ENCODE data around the gene ZNF219. TPM values are rescaled to one million over a fixed set of nuclear protein-coding genes. Genes with fewer than 3 reads are reported as not detected.

The ZNF219 gene
- total and polyA plus RNA-seq, 5 donors from 2014 or later = 1.1 to 5.0 (median 1.4) TPM

DNA sequence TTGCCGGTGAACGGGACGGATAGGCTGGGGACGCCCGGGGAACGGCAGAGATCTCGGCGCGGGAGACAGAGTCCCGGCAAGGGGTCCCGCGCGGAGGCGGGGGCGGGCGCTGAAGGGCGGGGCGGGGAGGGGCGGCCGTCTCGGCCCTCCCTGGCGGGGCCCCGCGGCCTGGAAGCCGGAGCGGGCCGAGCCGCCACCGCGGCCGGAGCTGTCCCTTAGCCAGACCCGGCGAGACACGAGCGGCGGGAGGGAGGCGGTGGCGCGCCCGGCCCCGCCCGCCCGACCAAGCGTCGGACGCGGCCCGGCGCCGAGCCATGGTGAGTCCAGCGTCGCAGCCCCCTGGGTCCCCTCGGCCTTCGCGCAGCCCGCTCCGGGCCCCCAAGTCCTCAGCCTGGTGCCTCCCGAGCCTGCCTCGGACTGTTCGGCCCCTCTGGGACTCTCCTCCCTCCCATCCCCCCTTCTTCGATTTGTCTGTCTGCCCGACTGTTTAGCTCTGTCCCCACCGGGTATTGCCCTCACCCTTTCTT lies 28.3 kb downstream of the ZNF219 start, which contains the start of gene ARHGEF40:
TSS of gene ARHGEF40 (plus strand) at position 222 of the 527 bp plus-strand sequence. CDS start at position 315, 93 bp downstream.
- Histone ChIP-seq H3K4me1 (ENCODE audit: control insufficient read depth, insufficient read depth, low read length, poor library complexity, severe bottlenecking) (peaks cover 34% of the 10 kb centered on the region), H3K27ac (ENCODE audit: insufficient read depth, low read length, poor library complexity, severe bottlenecking) (no peak within 1 kb of the TSS), H3K4me3 (ENCODE audit: low read depth, low read length) (peak within 1 kb of the TSS; percentile 19), H3K27me3 (ENCODE audit: control insufficient read depth, insufficient read depth, low read length) (peaks cover 41% of the 10 kb centered on the region), H3K9me3 (ENCODE audit: control insufficient read depth in 2 of 2, low read length in 2 of 2) (no peaks in the 10 kb centered on the region), H3K36me3 (ENCODE audit: control insufficient read depth, insufficient read depth, low read length) (no peaks in the 10 kb centered on the region)
- Mint-ChIP-seq H3K27ac (peak within 1 kb of the TSS in 2 of 3 donors; percentile 47 to 55), H3K4me3 (peak within 1 kb of the TSS; percentile 84 to 91 (median 86)), H3K36me3 (peaks cover 4% of the 10 kb centered on the region), H3K27me3 (peaks cover 81% of the 10 kb centered on the region), H3K4me1 (peaks cover 0 to 37% (median 20%) of the 10 kb centered on the region in 4 donors), H3K9me3 (peaks cover 0 to 3% (median 0%) of the 10 kb centered on the region in 7 donors)
- DNase-seq (peak in 1 of 3 donors; percentile 29), ATAC-seq (ENCODE audit: low read depth in 2 of 2) (no peak)

GRCh38 chr14:21069388-21070082 lies 28.9 kb downstream of the ZNF219 start:
- H3K4me1 Mint-ChIP-seq = peaks cover 0 to 37% (median 20%) of the 10 kb centered on the region in 4 donors
- H3K9me3 ChIP-seq (ENCODE audit: control insufficient read depth in 2 of 2, low read length in 2 of 2) = no peaks in the 10 kb centered on the region
- no peaks in the 10 kb centered on the region for H3K36me3 ChIP-seq (ENCODE audit: control insufficient read depth, insufficient read depth, low read length)
- H3K27me3 ChIP-seq (ENCODE audit: control insufficient read depth, insufficient read depth, low read length) = peaks cover 42% of the 10 kb centered on the region
- peaks cover 0 to 3% (median 0%) of the 10 kb centered on the region in 7 donors for H3K9me3 Mint-ChIP-seq
- no peak overlapping the region for H3K4me3 ChIP-seq (ENCODE audit: low read depth, low read length)
- H3K27ac ChIP-seq (ENCODE audit: insufficient read depth, low read length, poor library complexity, severe bottlenecking) = no peak overlapping the region
- peaks cover 4% of the 10 kb centered on the region for H3K36me3 Mint-ChIP-seq
- peak overlapping the region; percentile 81 to 91 (median 84) for H3K4me3 Mint-ChIP-seq
- peaks cover 34% of the 10 kb centered on the region for H3K4me1 ChIP-seq (ENCODE audit: control insufficient read depth, insufficient read depth, low read length, poor library complexity, severe bottlenecking)
- H3K27ac Mint-ChIP-seq = peak overlapping the region in 2 of 3 donors; percentile 47 to 55
- ATAC-seq (ENCODE audit: low read depth in 2 of 2) = no peak
- H3K27me3 Mint-ChIP-seq = peaks cover 82% of the 10 kb centered on the region
- no peak for DNase-seq

DNA sequence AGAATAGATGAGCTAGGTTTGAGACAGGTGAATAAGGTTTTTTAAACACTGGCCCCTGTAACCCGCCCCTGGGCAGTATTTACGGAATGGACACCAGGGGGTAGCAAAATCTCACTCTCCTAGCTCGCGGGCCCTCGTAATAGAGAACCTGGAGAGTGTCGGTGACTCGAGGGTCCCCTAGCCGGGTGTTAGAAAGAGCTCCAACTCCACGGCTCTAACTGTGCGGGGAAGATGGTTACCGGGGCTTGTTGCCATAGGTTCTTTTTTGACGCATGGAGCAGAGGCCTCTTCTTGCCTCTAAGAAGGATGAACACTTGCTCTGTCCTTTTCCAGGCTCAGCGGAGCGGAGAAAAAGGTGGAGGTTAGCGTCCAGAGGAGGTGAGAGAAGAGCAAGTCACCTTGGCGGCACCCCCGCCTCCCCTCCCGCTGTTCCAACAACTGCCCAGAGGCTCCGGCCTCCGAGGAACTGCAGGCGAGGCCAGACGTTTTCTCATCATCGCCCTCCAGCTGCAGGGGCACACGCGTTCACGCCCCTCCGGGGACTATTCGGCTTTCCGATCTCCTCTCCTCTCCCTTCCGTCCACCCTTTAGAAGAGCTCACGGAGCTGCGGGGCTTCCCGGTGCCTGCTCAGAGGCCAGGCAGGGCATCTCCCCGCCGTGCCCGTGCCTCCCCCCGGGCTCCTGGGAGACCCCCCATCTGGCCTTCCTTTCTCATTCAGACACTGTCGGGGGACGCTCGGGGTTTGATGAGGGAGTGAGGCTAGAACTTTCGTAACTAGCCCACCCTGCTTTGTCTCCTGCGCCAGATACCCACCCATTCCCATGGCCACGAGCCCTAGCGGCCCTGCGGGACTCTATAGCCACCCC lies 29.7 kb downstream of the ZNF219 start:
- H3K4me3 Mint-ChIP-seq = peak overlapping the region; percentile 81 to 91 (median 84)

GRCh38 chr14:21066882-21067502 lies 31.5 kb downstream of the ZNF219 start:
- peaks cover 0 to 36% (median 19%) of the 10 kb centered on the region in 4 donors for H3K4me1 Mint-ChIP-seq
- no peak overlapping the region for H3K4me3 Mint-ChIP-seq
- Histone ChIP-seq H3K9me3 (ENCODE audit: control insufficient read depth in 2 of 2, low read length in 2 of 2) (no peaks in the 10 kb centered on the region), H3K4me1 (ENCODE audit: control insufficient read depth, insufficient read depth, low read length, poor library complexity, severe bottlenecking) (peaks cover 34% of the 10 kb centered on the region), H3K4me3 (ENCODE audit: low read depth, low read length) (no peak overlapping the region), H3K36me3 (ENCODE audit: control insufficient read depth, insufficient read depth, low read length) (no peaks in the 10 kb centered on the region), H3K27ac (ENCODE audit: insufficient read depth, low read length, poor library complexity, severe bottlenecking) (no peak overlapping the region), H3K27me3 (ENCODE audit: control insufficient read depth, insufficient read depth, low read length) (peaks cover 31% of the 10 kb centered on the region)
- ATAC-seq (ENCODE audit: low read depth in 2 of 2) (no peak), DNase-seq (peak in 2 of 3 donors; percentile 18 to 19)
- H3K36me3 Mint-ChIP-seq = no peaks in the 10 kb centered on the region
- H3K27ac Mint-ChIP-seq = no peak overlapping the region
- peaks cover 86% of the 10 kb centered on the region for H3K27me3 Mint-ChIP-seq
- peaks cover 0 to 2% (median 0%) of the 10 kb centered on the region in 7 donors for H3K9me3 Mint-ChIP-seq

More for the DNA sequence above, 29.7 kb downstream of the ZNF219 start:
- Histone ChIP-seq H3K36me3 (ENCODE audit: control insufficient read depth, insufficient read depth, low read length) (no peaks in the 10 kb centered on the region), H3K27me3 (ENCODE audit: control insufficient read depth, insufficient read depth, low read length) (peaks cover 42% of the 10 kb centered on the region), H3K9me3 (ENCODE audit: control insufficient read depth in 2 of 2, low read length in 2 of 2) (no peaks in the 10 kb centered on the region), H3K27ac (ENCODE audit: insufficient read depth, low read length, poor library complexity, severe bottlenecking) (no peak overlapping the region), H3K4me3 (ENCODE audit: low read depth, low read length) (peak overlapping the region; percentile 26), H3K4me1 (ENCODE audit: control insufficient read depth, insufficient read depth, low read length, poor library complexity, severe bottlenecking) (peaks cover 34% of the 10 kb centered on the region)
- DNase-seq (peak; percentile 37 to 62 (median 52)), ATAC-seq (ENCODE audit: low read depth in 2 of 2) (peak; percentile 67 to 72)
- H3K27me3 Mint-ChIP-seq = peaks cover 86% of the 10 kb centered on the region
- H3K9me3 Mint-ChIP-seq = peaks cover 0 to 3% (median 0%) of the 10 kb centered on the region in 7 donors
- H3K4me1 Mint-ChIP-seq = peaks cover 0 to 37% (median 20%) of the 10 kb centered on the region in 4 donors
- H3K27ac Mint-ChIP-seq = peak overlapping the region in 2 of 3 donors; percentile 47 to 55
- H3K36me3 Mint-ChIP-seq = peaks cover 4% of the 10 kb centered on the region

GRCh38 chr14:21063479-21063878 lies 35.0 kb downstream of the ZNF219 start:
- Mint-ChIP-seq H3K4me1 (peaks cover 0 to 5% (median 2%) of the 10 kb centered on the region in 4 donors), H3K27me3 (peaks cover 78% of the 10 kb centered on the region), H3K36me3 (no peaks in the 10 kb centered on the region), H3K4me3 (no peak overlapping the region), H3K9me3 (peaks cover 0 to 1% (median 0%) of the 10 kb centered on the region in 7 donors), H3K27ac (no peak overlapping the region)
- H3K36me3 ChIP-seq (ENCODE audit: control insufficient read depth, insufficient read depth, low read length) = no peaks in the 10 kb centered on the region
- H3K4me1 ChIP-seq (ENCODE audit: control insufficient read depth, insufficient read depth, low read length, poor library complexity, severe bottlenecking) = peaks cover 1% of the 10 kb centered on the region
- H3K27ac ChIP-seq (ENCODE audit: insufficient read depth, low read length, poor library complexity, severe bottlenecking) = no peak overlapping the region
- peaks cover 34% of the 10 kb centered on the region for H3K27me3 ChIP-seq (ENCODE audit: control insufficient read depth, insufficient read depth, low read length)
- DNase-seq (no peak), ATAC-seq (ENCODE audit: low read depth in 2 of 2) (no peak)
- no peak overlapping the region for H3K4me3 ChIP-seq (ENCODE audit: low read depth, low read length)
- H3K9me3 ChIP-seq (ENCODE audit: control insufficient read depth in 2 of 2, low read length in 2 of 2) = no peaks in the 10 kb centered on the region

- Mint-ChIP-seq H3K27me3 (peaks cover 57% of the 10 kb centered on the region), H3K4me1 (no peaks in the 10 kb centered on the region), H3K4me3 (no peak overlapping the region), H3K36me3 (no peaks in the 10 kb centered on the region), H3K9me3 (peaks cover 0 to 1% (median 0%) of the 10 kb centered on the region in 7 donors), H3K27ac (no peak overlapping the region)
- Histone ChIP-seq H3K9me3 (ENCODE audit: control insufficient read depth in 2 of 2, low read length in 2 of 2) (no peaks in the 10 kb centered on the region), H3K27ac (ENCODE audit: insufficient read depth, low read length, poor library complexity, severe bottlenecking) (no peak overlapping the region), H3K36me3 (ENCODE audit: control insufficient read depth, insufficient read depth, low read length) (no peaks in the 10 kb centered on the region), H3K4me1 (ENCODE audit: control insufficient read depth, insufficient read depth, low read length, poor library complexity, severe bottlenecking) (no peaks in the 10 kb centered on the region), H3K27me3 (ENCODE audit: control insufficient read depth, insufficient read depth, low read length) (peaks cover 17% of the 10 kb centered on the region), H3K4me3 (ENCODE audit: low read depth, low read length) (no peak overlapping the region)
- DNase-seq = no peak
- ATAC-seq (ENCODE audit: low read depth in 2 of 2) = no peak
Measured at GRCh38 chr14:21061347-21061668, 37.1 kb downstream of the ZNF219 start.

GRCh38 chr14:21060614-21061346 lies 37.7 kb downstream of the ZNF219 start:
- Mint-ChIP-seq H3K27me3 (peaks cover 54% of the 10 kb centered on the region), H3K4me3 (no peak overlapping the region), H3K27ac (no peak overlapping the region), H3K36me3 (no peaks in the 10 kb centered on the region), H3K9me3 (peaks cover 0 to 1% (median 0%) of the 10 kb centered on the region in 7 donors), H3K4me1 (no peaks in the 10 kb centered on the region)
- H3K27ac ChIP-seq (ENCODE audit: insufficient read depth, low read length, poor library complexity, severe bottlenecking) = no peak overlapping the region
- ATAC-seq (ENCODE audit: low read depth in 2 of 2) (no peak), DNase-seq (no peak)
- no peaks in the 10 kb centered on the region for H3K9me3 ChIP-seq (ENCODE audit: control insufficient read depth in 2 of 2, low read length in 2 of 2)
- H3K27me3 ChIP-seq (ENCODE audit: control insufficient read depth, insufficient read depth, low read length) = peaks cover 17% of the 10 kb centered on the region
- H3K36me3 ChIP-seq (ENCODE audit: control insufficient read depth, insufficient read depth, low read length) = no peaks in the 10 kb centered on the region
- no peaks in the 10 kb centered on the region for H3K4me1 ChIP-seq (ENCODE audit: control insufficient read depth, insufficient read depth, low read length, poor library complexity, severe bottlenecking)
- no peak overlapping the region for H3K4me3 ChIP-seq (ENCODE audit: low read depth, low read length)
